OCI-LY7 (cell line): Measurements from ENCODE around the gene SCUBE2. TPM values are rescaled to one million over a fixed set of nuclear protein-coding genes. Genes with fewer than 3 reads are reported as not detected.
A peak's percentile ranks its signal among the peaks of the same experiment; 100 is the strongest.

Source experiments
- BruUV-seq: library from RNA; stranded (reverse); fragments of 400-500 nt; replicated peaks from 2 replicates; lab custom pipeline; 2021; lab: Mats Ljungman, UMichigan
- CTCF ChIA-PET: fragments of 300-600 bp; sonication (Branson Sonifier 250); formaldehyde crosslinking; loops from one replicate; lab custom pipeline; 2022; ENCODE audit warnings: antibody characterized with exemption; ENCODE audit not compliant: unreplicated experiment; lab: Charles Lee
- POLR2A ChIA-PET: fragments of 300-600 bp; sonication (Branson Sonifier 250); formaldehyde crosslinking; loops from one replicate; lab custom pipeline; 2022; ENCODE audit warnings: antibody characterized with exemption; lab: Charles Lee
- DNase-seq: peaks from one replicate; pipeline ENCODE4 v3.0.0-alpha.2; 2015; ENCODE audit warnings: low spot score
- H2AFZ ChIP-seq: fragments of 200-600 bp; sonication (generic), shearing (Covaris generic); 2 replicates; pipeline ENCODE4 v1.6.1; 2014; ENCODE audit warnings: mild to moderate bottlenecking, antibody characterized with exemption, low read length, moderate library complexity
- H3K27ac ChIP-seq: fragments of 200-600 bp; sonication (generic); 2 replicates; pipeline ENCODE4 v1.5.1; 2014; ENCODE audit warnings: mixed run types, low read depth, mild to moderate bottlenecking, moderate library complexity, low read length, inconsistent platforms; ENCODE audit not compliant: poor library complexity, severe bottlenecking
- H3K36me3 ChIP-seq: fragments of 200-600 bp; sonication (generic); 2 replicates; pipeline ENCODE4 v1.6.1; 2014; ENCODE audit warnings: mild to moderate bottlenecking, antibody characterized with exemption, low read length, moderate library complexity, mixed read lengths; ENCODE audit not compliant: insufficient read depth
- H3K4me1 ChIP-seq: fragments of 200-600 bp; sonication (generic); 2 replicates; pipeline ENCODE4 v1.5.1; 2014; ENCODE audit warnings: mild to moderate bottlenecking, low read length; ENCODE audit not compliant: insufficient read depth, poor library complexity, severe bottlenecking
- H3K4me2 ChIP-seq: fragments of 200-600 bp; sonication (generic); 2 replicates; pipeline ENCODE4 v1.6.1; 2014; ENCODE audit warnings: mild to moderate bottlenecking, low read length
- H3K4me3 ChIP-seq: fragments of 200-600 bp; sonication (generic); 2 replicates; pipeline ENCODE4 v1.5.1; 2014; ENCODE audit warnings: mild to moderate bottlenecking, low read depth, low read length; ENCODE audit not compliant: poor library complexity, severe bottlenecking
- H3K79me2 ChIP-seq: fragments of 200-600 bp; sonication (generic); 2 replicates; pipeline ENCODE4 v1.6.1; 2016; ENCODE audit warnings: low read depth, mild to moderate bottlenecking, low read length, moderate library complexity, mixed read lengths; ENCODE audit not compliant: insufficient read depth
- H3K9me2 ChIP-seq: fragments of 200-600 bp; sonication (generic); 2 replicates; pipeline ENCODE4 v1.6.1; 2016; ENCODE audit warnings: mild to moderate bottlenecking, low read length, mixed read lengths; ENCODE audit not compliant: insufficient read depth
- H3K9me3 ChIP-seq: fragments of 200-600 bp; sonication (generic); 2 replicates; pipeline ENCODE4 v1.6.1; 2014; ENCODE audit warnings: mild to moderate bottlenecking, mixed run types, low read length, mixed read lengths
- H4K20me1 ChIP-seq: fragments of 200-600 bp; sonication (generic); 2 replicates; pipeline ENCODE4 v1.6.1; 2014; ENCODE audit warnings: mild to moderate bottlenecking, antibody characterized with exemption, low read length, moderate library complexity, mixed read lengths; ENCODE audit not compliant: insufficient read depth
- CTCF ChIP-seq: fragments of 200-600 bp; sonication (generic); conservative IDR thresholded peaks from 2 replicates; pipeline ENCODE4 v1.5.1; 2014; ENCODE audit warnings: mild to moderate bottlenecking, antibody characterized with exemption, low read length, moderate library complexity, mixed read lengths
- EZH2phosphoT487 ChIP-seq: fragments of 200-600 bp; sonication (generic); IDR thresholded peaks from 2 replicates; pipeline ENCODE4 v1.6.1; 2018; ENCODE audit warnings: low read depth, borderline replicate concordance, mild to moderate bottlenecking, mixed run types, antibody characterized with exemption, low read length, moderate library complexity, mixed read lengths
- intact Hi-C: fragments of 100-400 bp; cut with micrococcal nuclease; formaldehyde crosslinking; loops from one replicate; pipeline ENCODE4 v1.10.0; 2022; ENCODE audit not compliant: unreplicated experiment
- total RNA-seq, 2 experiments: library from RNA; depleted of rRNA in 1 of 2; stranded (reverse); fragments of >200 nt in 1 of 2; shearing (Covaris generic) in 1 of 2; gene quantifications; 2 replicates each; pipeline ENCODE4 v1.2.3, GENCODE V29; 2014 to 2022

SCUBE2 gene
- total RNA-seq, 2 experiments from 2014 or later: not detected

- Histone ChIP-seq H3K27ac (no peak overlapping the region), H3K4me2 (no peak overlapping the region), H3K4me3 (no peak overlapping the region), H4K20me1 (no peaks in the 10 kb centered on the region), H3K9me3 (no peaks in the 10 kb centered on the region), H2AFZ (no peak overlapping the region), H3K79me2 (no peaks in the 10 kb centered on the region), H3K4me1 (no peaks in the 10 kb centered on the region), H3K36me3 (no peaks in the 10 kb centered on the region), H3K9me2 (no peaks in the 10 kb centered on the region)
- no peak for DNase-seq
- BruUV-seq: no TSS peak
- ChIA-PET POLR2A (no interaction called here), CTCF (no interaction called here)
- TF ChIP-seq CTCF (no peak), EZH2phosphoT487 (no peak)
- intact Hi-C loops: no loop called here
Observed at GRCh38 chr11:9065607-9066432, 25.6 kb downstream of the SCUBE2 start.

GRCh38 chr11:9061807-9062206, 29.6 kb downstream of the SCUBE2 start:
- no peak for DNase-seq
- TF ChIP-seq EZH2phosphoT487 (no peak), CTCF (no peak)
- H3K27ac ChIP-seq: no peak overlapping the region
- H3K9me3 ChIP-seq: no peaks in the 10 kb centered on the region
- H3K4me3 ChIP-seq: no peak overlapping the region
- H3K4me1 ChIP-seq: no peaks in the 10 kb centered on the region
- H3K36me3 ChIP-seq: no peaks in the 10 kb centered on the region
- H3K79me2 ChIP-seq: no peaks in the 10 kb centered on the region
- H3K4me2 ChIP-seq: no peak overlapping the region
- BruUV-seq: no TSS peak
- H2AFZ ChIP-seq: no peak overlapping the region
- ChIA-PET POLR2A (no interaction called here), CTCF (no interaction called here)
- intact Hi-C loops: no loop called here
- H4K20me1 ChIP-seq: no peaks in the 10 kb centered on the region
- H3K9me2 ChIP-seq: no peaks in the 10 kb centered on the region

GRCh38 chr11:9060700-9061111, 30.7 kb downstream of the SCUBE2 start:
- H3K9me3 ChIP-seq: no peaks in the 10 kb centered on the region
- no peak overlapping the region for H2AFZ ChIP-seq
- intact Hi-C loops: no loop called here
- H3K4me2 ChIP-seq: no peak overlapping the region
- no peaks in the 10 kb centered on the region for H4K20me1 ChIP-seq
- DNase-seq: peak; percentile 19
- H3K9me2 ChIP-seq: no peaks in the 10 kb centered on the region
- H3K4me3 ChIP-seq: no peak overlapping the region
- BruUV-seq: no TSS peak
- H3K4me1 ChIP-seq: no peaks in the 10 kb centered on the region
- no peak overlapping the region for H3K27ac ChIP-seq
- H3K79me2 ChIP-seq: no peaks in the 10 kb centered on the region
- TF ChIP-seq CTCF (peak; percentile 62), EZH2phosphoT487 (no peak)
- POLR2A ChIA-PET: interaction anchor here (0.7 kb wide), 1 partner anchor 308 kb away, joined by 3 read pairs; no protein-coding TSS in a partner anchor
- H3K36me3 ChIP-seq: no peaks in the 10 kb centered on the region
- CTCF ChIA-PET: no interaction called here
